ENCODE measurements around the gene PRDM16. TPM values are rescaled to one million over a fixed set of nuclear protein-coding genes. Genes with fewer than 3 reads are reported as not detected.

The PRDM16 gene
- total RNA-seq (2021; ENCODE audit: unreplicated experiment) (22.3 TPM), Bru-seq, nascent RNA (percentile 63 among the genes with signal in this experiment), BruChase-seq, experiment 1, labeled RNA remaining after a 2-hour chase (percentile 66 among the genes with signal in this experiment), BruChase-seq, experiment 2, labeled RNA remaining after a 6-hour chase (percentile 69 among the genes with signal in this experiment)
- 16.1 TPM for polyA plus RNA-seq (2012; ENCODE audit: insufficient read length)
- long read RNA-seq, partial matches to known transcripts = 10 of 38 reads
- long read RNA-seq, other reads (novel, unspliced or antisense) = 28 of 38 reads

DNA sequence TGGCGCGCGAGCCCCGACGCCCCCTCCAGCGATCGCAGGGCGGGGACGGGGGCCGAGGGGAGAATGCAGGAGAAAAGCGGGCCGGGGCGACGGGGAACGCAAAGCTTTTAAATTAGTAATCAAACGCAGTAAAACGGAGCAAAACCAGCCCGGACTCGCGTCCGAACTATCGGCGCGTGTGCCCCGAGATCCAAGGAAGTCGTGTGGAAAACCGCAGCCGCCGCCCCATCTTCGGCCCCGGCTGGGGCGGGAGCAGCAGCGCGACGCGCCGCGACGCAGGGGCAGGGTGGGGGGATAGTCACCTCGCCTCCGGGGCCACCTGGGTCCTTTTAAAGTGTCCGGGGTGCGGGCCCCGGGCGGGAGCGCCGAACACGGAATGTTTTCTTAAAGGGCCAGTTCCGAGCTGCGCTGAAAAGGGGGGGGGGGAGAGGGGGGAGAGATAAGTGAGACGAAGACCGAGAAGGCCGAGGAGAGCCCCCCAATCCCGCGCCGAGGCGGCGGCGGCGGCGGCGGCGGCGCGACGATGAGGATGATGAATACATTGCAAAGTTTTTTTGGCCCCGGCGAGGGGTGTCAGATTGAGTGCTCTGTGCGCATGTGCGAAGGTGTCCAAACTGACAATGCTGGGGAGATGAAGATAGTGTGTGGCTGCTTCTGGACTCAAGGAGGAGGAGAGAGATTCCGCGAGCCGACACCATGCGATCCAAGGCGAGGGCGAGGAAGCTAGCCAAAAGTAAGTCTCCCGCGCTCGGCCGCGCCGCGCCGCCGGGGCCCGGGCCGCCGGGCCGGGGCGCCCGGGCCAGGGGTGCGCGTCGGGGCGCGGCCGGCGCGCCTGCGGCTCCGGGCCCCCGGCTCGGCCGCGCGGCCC lies at the start of gene PRDM16:
TSS of gene PRDM16 (plus strand) at position 640 of the 868 bp plus-strand sequence. CDS start at position 697, 57 bp downstream.
- no peak for DNase-seq (ENCODE audit: low read depth, low spot score)
- ChIA-PET CTCF (interaction anchor here (0.6 to 1.0 kb wide), 3 partner anchors 213 to 356 kb away, joined by 5 to 7 read pairs (median 5); no protein-coding TSS in a partner anchor), POLR2A (no interaction called here)
- no peaks in the 10 kb centered on the region for H3K27me3 ChIP-seq (ENCODE audit: control insufficient read depth, insufficient read depth, low read length)
- intact Hi-C loops (cut with micrococcal nuclease; ENCODE audit: unreplicated experiment) = loop anchor here (5.0 kb wide), 1 partner anchor 354 kb away; no protein-coding TSS in a partner anchor
- no TSS peak for BruUV-seq (replicated peaks)
- H3K9me3 ChIP-seq (ENCODE audit: control insufficient read depth, insufficient read depth, low read depth, low read length) = no peaks in the 10 kb centered on the region
- TF ChIP-seq POLR2AphosphoS5 (IDR thresholded peaks at IDR 0.05; ENCODE audit: low read depth, low read length) (no peak), SIN3A (IDR thresholded peaks at IDR 0.05; ENCODE audit: borderline replicate concordance, insufficient read depth, low read depth, low read length) (0 out of 2 replicates have a peak, but pooled peaks have one; percentile 21)
- H3K4me3 ChIP-seq (ENCODE audit: low read depth in 2 of 2, low read length in 2 of 2) = peak within 1 kb of the TSS; percentile 65 to 68
- ATAC-seq = peak; percentile 44
- H3K36me3 ChIP-seq (ENCODE audit: control insufficient read depth, insufficient read depth, low read length) = no peaks in the 10 kb centered on the region; the same call in 1 of the 2 replicates
- in situ Hi-C loops (cut with HindIII; ENCODE audit: low pct_unique_long_range_greater_than_20kb, low sequenced_read_pairs) = no loop called here
- H3K4me1 ChIP-seq (ENCODE audit: control insufficient read depth, insufficient read depth, low read length) = peaks cover 31% of the 10 kb centered on the region
- peak within 1 kb of the TSS; percentile 81 for H3K27ac ChIP-seq (ENCODE audit: low read length)

GRCh38 chr1:3019516-3020051 lies 49.4 kb upstream of the PRDM16 start:
- H3K27me3 ChIP-seq (ENCODE audit: control insufficient read depth, insufficient read depth, low read length) = no peaks in the 10 kb centered on the region
- H3K27ac ChIP-seq (ENCODE audit: low read length) = no peak overlapping the region
- in situ Hi-C loops (cut with HindIII; ENCODE audit: low pct_unique_long_range_greater_than_20kb, low sequenced_read_pairs) = no loop called here
- no peaks in the 10 kb centered on the region for H3K9me3 ChIP-seq (ENCODE audit: control insufficient read depth, insufficient read depth, low read depth, low read length)
- H3K4me3 ChIP-seq (ENCODE audit: low read depth in 2 of 2, low read length in 2 of 2) = no peak overlapping the region
- ChIA-PET POLR2A (no interaction called here), CTCF (no interaction called here)
- H3K36me3 ChIP-seq (ENCODE audit: control insufficient read depth, insufficient read depth, low read length) = no peaks in the 10 kb centered on the region
- ATAC-seq = no peak
- intact Hi-C loops (cut with micrococcal nuclease; ENCODE audit: unreplicated experiment) = no loop called here
- no peak for TF ChIP-seq TCF7L2 (IDR thresholded peaks at IDR 0.05; ENCODE audit: low read depth, low read length)
- no peak for TF ChIP-seq REST (IDR thresholded peaks at IDR 0.05; ENCODE audit: insufficient read depth in 1 of 2, low read depth in 2 of 2, low read length in 1 of 2)
- no peak for TF ChIP-seq POLR2AphosphoS5 (IDR thresholded peaks at IDR 0.05; ENCODE audit: low read depth, low read length)
- TF ChIP-seq SIN3A (IDR thresholded peaks at IDR 0.05; ENCODE audit: borderline replicate concordance, insufficient read depth, low read depth, low read length) = no peak
- TF ChIP-seq CTCF (IDR thresholded peaks at IDR 0.05) = no peak
- no peak for DNase-seq (ENCODE audit: low read depth, low spot score)
- no TSS peak for BruUV-seq (replicated peaks)
- H3K4me1 ChIP-seq (ENCODE audit: control insufficient read depth, insufficient read depth, low read length) = no peaks in the 10 kb centered on the region
